Endothelial cell of umbilical vein (primary cell): ENCODE measurements around the gene IQGAP2. TPM values are rescaled to one million over a fixed set of nuclear protein-coding genes. Genes with fewer than 3 reads are reported as not detected.

ENCODE experiments used
- BruUV-seq: library from RNA; stranded (reverse); fragments of 400-500 nt; replicated peaks from 2 replicates; lab custom pipeline; 2021; lab: Mats Ljungman, UMichigan
- CTCF ChIA-PET: fragments of 300-600, 350-600 bp; sonication (Branson Sonifier 250); formaldehyde crosslinking; loops from one replicate; lab custom pipeline; 2021; ENCODE audit warnings: antibody characterized with exemption, inconsistent platforms; lab: Charles Lee
- POLR2A ChIA-PET: fragments of 300-600, 350-600 bp; sonication (Branson Sonifier 250); formaldehyde crosslinking; loops from one replicate; lab custom pipeline; 2021; ENCODE audit warnings: antibody characterized with exemption, inconsistent platforms; lab: Charles Lee
- DNase-seq: peaks from one replicate; pipeline ENCODE4 v3.0.0-alpha.2; 2011; ENCODE audit warnings: low read depth, low spot score
- FAIRE-seq: peaks from 2 replicates; lab custom pipeline; 2011; peaks lifted over from hg19 to GRCh38; lab: Jason Lieb, UNC
- H2AFZ ChIP-seq: 2 replicates; pipeline ENCODE4 v1.6.0; 2012; ENCODE audit warnings: low read depth, low read length, control low read depth, inconsistent platforms
- H3K27ac ChIP-seq: 2 replicates; pipeline ENCODE4 v1.5.1; 2011; ENCODE audit warnings: low read depth, mild to moderate bottlenecking, control low read depth, low read length, moderate library complexity; ENCODE audit not compliant: insufficient read depth
- H3K27me3 ChIP-seq, 2 experiments: 2 replicates each; pipeline versions ENCODE4 v1.6.0 to v1.6.1; 2011; ENCODE audit warnings: low read length in 2 of 2, mixed read lengths in 1 of 2; ENCODE audit not compliant: control insufficient read depth in 2 of 2, insufficient read depth in 2 of 2
- H3K36me3 ChIP-seq, 2 experiments: 2 replicates in 1 of 2; 3 replicates in 1 of 2; pipeline ENCODE4 v1.5.1; 2011; ENCODE audit warnings: low read length in 2 of 2, mild to moderate bottlenecking in 1 of 2, moderate library complexity in 1 of 2; ENCODE audit not compliant: control insufficient read depth in 2 of 2, insufficient read depth in 2 of 2; ENCODE audit errors: extremely low read depth in 1 of 2
- H3K4me1 ChIP-seq: 3 replicates; pipeline ENCODE4 v1.5.1; 2011; ENCODE audit warnings: mild to moderate bottlenecking, low read length; ENCODE audit not compliant: control insufficient read depth, insufficient read depth; ENCODE audit errors: extremely low read depth
- H3K4me2 ChIP-seq: 2 replicates; pipeline ENCODE4 v1.6.1; 2011; ENCODE audit warnings: low read length, control low read depth, mixed read lengths; ENCODE audit not compliant: insufficient read depth
- H3K4me3 ChIP-seq, 3 experiments: fragments of 200-600 bp in 1 of 3; sonication (generic), shearing (Covaris generic) in 1 of 3; replicated peaks in 1 of 3; 2 replicates each; pipeline ENCODE4 v1.5.1; 2011 to 2016; ENCODE audit warnings: control low read depth in 3 of 3, low read length in 3 of 3, mild to moderate bottlenecking in 2 of 3, inconsistent platforms in 1 of 3, low read depth in 1 of 3, moderate library complexity in 1 of 3; ENCODE audit not compliant: insufficient read depth in 1 of 3
- H3K79me2 ChIP-seq: 2 replicates; pipeline ENCODE4 v1.6.0; 2012; ENCODE audit warnings: low read length, inconsistent platforms; ENCODE audit not compliant: control insufficient read depth, insufficient read depth
- H3K9ac ChIP-seq: replicated peaks from 2 replicates; pipeline ENCODE3; 2011; ENCODE audit warnings: low read length, control low read depth; ENCODE audit not compliant: insufficient read depth; ENCODE audit errors: extremely low read depth
- H3K9me1 ChIP-seq: replicated peaks from 3 replicates; pipeline ENCODE4 v1.6.0; 2011; ENCODE audit warnings: mild to moderate bottlenecking, low read length; ENCODE audit not compliant: control insufficient read depth, insufficient read depth; ENCODE audit errors: extremely low read depth
- H3K9me3 ChIP-seq: replicated peaks from 2 replicates; pipeline ENCODE4 v1.5.1; 2012; ENCODE audit warnings: low read length, inconsistent platforms; ENCODE audit not compliant: control insufficient read depth, insufficient read depth
- H4K20me1 ChIP-seq: replicated peaks from 2 replicates; pipeline ENCODE3; 2011; ENCODE audit warnings: mild to moderate bottlenecking, low read length; ENCODE audit not compliant: control insufficient read depth, insufficient read depth; ENCODE audit errors: extremely low read depth
- EZH2 ChIP-seq: IDR thresholded peaks from 2 replicates; pipeline ENCODE4 v1.6.1; 2012; ENCODE audit warnings: borderline replicate concordance, low read depth, mild to moderate bottlenecking, moderate library complexity, low read length, inconsistent platforms; ENCODE audit not compliant: severe bottlenecking
- FOS ChIP-seq: IDR thresholded peaks from 2 replicates; pipeline ENCODE4 v1.6.1; 2011; ENCODE audit warnings: mild to moderate bottlenecking, low read length, moderate library complexity, borderline replicate concordance; ENCODE audit not compliant: insufficient read depth
- GATA2 ChIP-seq: IDR thresholded peaks from 2 replicates; pipeline ENCODE4 v1.7.0; 2011; ENCODE audit warnings: low read depth, mild to moderate bottlenecking, moderate library complexity, mixed read lengths, low read length; ENCODE audit not compliant: insufficient read length, insufficient read depth
- JUN ChIP-seq: IDR thresholded peaks from 2 replicates; pipeline ENCODE4 v1.6.1; 2011; ENCODE audit warnings: borderline replicate concordance, low read depth; ENCODE audit not compliant: insufficient read length, insufficient read depth
- MYC ChIP-seq: IDR thresholded peaks from one replicate; pipeline ENCODE4 v1.6.1; 2011; ENCODE audit warnings: mild to moderate bottlenecking, low read depth, low read length
- POLR2A ChIP-seq: IDR thresholded peaks from 2 replicates; pipeline ENCODE4 v1.6.1; 2012; ENCODE audit warnings: low read depth, mild to moderate bottlenecking, control low read depth, low read length
- POLR2AphosphoS5 ChIP-seq: IDR thresholded peaks from 2 replicates; pipeline ENCODE4 v1.6.1; 2012; ENCODE audit warnings: low read depth, mild to moderate bottlenecking, control low read depth, low read length, moderate library complexity; ENCODE audit not compliant: insufficient read depth
- dilution Hi-C: fragments of 300-500 bp; cut with MboI; formaldehyde crosslinking; loops from one replicate; pipeline ENCODE4 v1.15.0; 2019; ENCODE audit warnings: low sequenced_read_pairs; ENCODE audit not compliant: extremely low pct_ligation_motif_present
- intact Hi-C: fragments of 100-400 bp; cut with micrococcal nuclease; formaldehyde crosslinking; loops from one replicate; pipeline ENCODE4 v1.10.0; 2022
- polyA plus RNA-seq, 4 experiments: library from polyadenylated mRNA; depleted of rRNA in 3 of 4; stranded (reverse) in 3 of 4; unstranded in 1 of 4; fragments of >200 nt; gene quantifications; 2 replicates each; pipeline versions ENCODE4 v1.2.1 to v1.2.3, GENCODE V29; 2011 to 2012; ENCODE audit warnings: missing spikeins in 1 of 4
- total RNA-seq: library from RNA; stranded (reverse); gene quantifications from 2 replicates; pipeline ENCODE4 v1.2.3, GENCODE V29; 2021
- TF ChIP-seq, protein P1 (sequence below), 2 donors: IDR thresholded peaks; 1 replicate in 1 of 2; 2 replicates in 1 of 2; pipeline ENCODE4 v1.5.1; 2011; ENCODE audit warnings: low read length in 2 of 2, mild to moderate bottlenecking in 2 of 2, moderate library complexity in 2 of 2, control low read depth in 1 of 2, inconsistent platforms in 1 of 2, low read depth in 1 of 2; ENCODE audit not compliant: insufficient read depth in 1 of 2; ENCODE audit errors: extremely low read depth in 1 of 2
- TF ChIP-seq, protein P2 (sequence below): IDR thresholded peaks from 2 replicates; pipeline ENCODE4 v1.6.1; 2011; ENCODE audit not compliant: insufficient read depth, insufficient read length

IQGAP2 gene
- total and polyA plus RNA-seq, 2 donors (not counting 3 experiments of a cell fraction or from before 2014, with no cell fraction given), result 4.5 to 4.7 TPM

DNA sequence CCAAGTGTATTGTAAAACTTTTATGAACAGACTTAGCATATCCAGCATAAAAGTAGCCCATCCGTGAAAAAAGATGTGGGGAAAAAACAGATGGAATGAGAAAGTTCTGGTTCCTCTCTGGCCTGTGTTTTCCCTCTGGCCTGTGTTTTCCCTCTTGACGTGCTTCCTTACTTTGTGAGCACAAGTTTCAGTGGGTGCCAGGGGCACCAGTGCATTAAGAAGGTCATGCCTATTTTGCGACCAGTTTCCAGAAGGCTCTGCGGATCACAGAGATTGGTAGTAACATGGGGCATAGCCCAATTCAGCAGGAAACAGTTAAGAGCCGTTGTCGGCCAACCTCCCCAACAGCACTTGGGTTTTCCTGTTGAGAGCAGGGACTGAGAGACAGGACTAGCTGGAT lies 43.7 kb downstream of the IQGAP2 start:
- ChIA-PET CTCF (no interaction called here), POLR2A (no interaction called here)
- Histone ChIP-seq H3K9me3 (no peaks in the 10 kb centered on the region), H3K4me1 (no peaks in the 10 kb centered on the region), H3K27me3 (peaks cover 2 to 3% of the 10 kb centered on the region in 2 experiments), H3K36me3 (no peaks in the 10 kb centered on the region), H2AFZ (no peak overlapping the region), H3K79me2 (no peaks in the 10 kb centered on the region), H3K9ac (no peak overlapping the region), H3K9me1 (no peaks in the 10 kb centered on the region), H3K4me3 (no peak overlapping the region), H4K20me1 (no peaks in the 10 kb centered on the region), H3K4me2 (no peak overlapping the region), H3K27ac (no peak overlapping the region)
- DNase-seq (no peak), FAIRE-seq (no peak)
- no TSS peak for BruUV-seq
- dilution Hi-C loops (no loop called here), intact Hi-C loops (no loop called here)
- TF ChIP-seq POLR2A (no peak), GATA2 (no peak), MYC (no peak), EZH2 (no peak), FOS (no peak), JUN (no peak), POLR2AphosphoS5 (no peak)
- TF ChIP-seq, protein P1, sequence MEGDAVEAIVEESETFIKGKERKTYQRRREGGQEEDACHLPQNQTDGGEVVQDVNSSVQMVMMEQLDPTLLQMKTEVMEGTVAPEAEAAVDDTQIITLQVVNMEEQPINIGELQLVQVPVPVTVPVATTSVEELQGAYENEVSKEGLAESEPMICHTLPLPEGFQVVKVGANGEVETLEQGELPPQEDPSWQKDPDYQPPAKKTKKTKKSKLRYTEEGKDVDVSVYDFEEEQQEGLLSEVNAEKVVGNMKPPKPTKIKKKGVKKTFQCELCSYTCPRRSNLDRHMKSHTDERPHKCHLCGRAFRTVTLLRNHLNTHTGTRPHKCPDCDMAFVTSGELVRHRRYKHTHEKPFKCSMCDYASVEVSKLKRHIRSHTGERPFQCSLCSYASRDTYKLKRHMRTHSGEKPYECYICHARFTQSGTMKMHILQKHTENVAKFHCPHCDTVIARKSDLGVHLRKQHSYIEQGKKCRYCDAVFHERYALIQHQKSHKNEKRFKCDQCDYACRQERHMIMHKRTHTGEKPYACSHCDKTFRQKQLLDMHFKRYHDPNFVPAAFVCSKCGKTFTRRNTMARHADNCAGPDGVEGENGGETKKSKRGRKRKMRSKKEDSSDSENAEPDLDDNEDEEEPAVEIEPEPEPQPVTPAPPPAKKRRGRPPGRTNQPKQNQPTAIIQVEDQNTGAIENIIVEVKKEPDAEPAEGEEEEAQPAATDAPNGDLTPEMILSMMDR (IDR thresholded peaks at IDR 0.05; ENCODE audit: extremely low read depth in 1 of 2, insufficient read depth in 1 of 2, low read depth in 1 of 2, low read length in 2 of 2), result no peak
- TF ChIP-seq, protein P2, sequence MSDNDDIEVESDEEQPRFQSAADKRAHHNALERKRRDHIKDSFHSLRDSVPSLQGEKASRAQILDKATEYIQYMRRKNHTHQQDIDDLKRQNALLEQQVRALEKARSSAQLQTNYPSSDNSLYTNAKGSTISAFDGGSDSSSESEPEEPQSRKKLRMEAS, result no peak
